GM19467 (cell line): ENCODE measurements around the gene ZBTB32.
"Not testable (repeated sequence)": the region's sequence is repeated elsewhere in the genome, so short reads cannot be mapped to it uniquely, and the experiment has no call there.

Experiments used
- ATAC-seq: cut with Tn5 transposase; IDR thresholded peaks from one replicate; pipeline ENCODE4 v1.9.1; 2021; ENCODE audit warnings: mild to moderate bottlenecking, moderate library complexity; ENCODE audit not compliant: unreplicated experiment

ZBTB32 gene

DNA sequence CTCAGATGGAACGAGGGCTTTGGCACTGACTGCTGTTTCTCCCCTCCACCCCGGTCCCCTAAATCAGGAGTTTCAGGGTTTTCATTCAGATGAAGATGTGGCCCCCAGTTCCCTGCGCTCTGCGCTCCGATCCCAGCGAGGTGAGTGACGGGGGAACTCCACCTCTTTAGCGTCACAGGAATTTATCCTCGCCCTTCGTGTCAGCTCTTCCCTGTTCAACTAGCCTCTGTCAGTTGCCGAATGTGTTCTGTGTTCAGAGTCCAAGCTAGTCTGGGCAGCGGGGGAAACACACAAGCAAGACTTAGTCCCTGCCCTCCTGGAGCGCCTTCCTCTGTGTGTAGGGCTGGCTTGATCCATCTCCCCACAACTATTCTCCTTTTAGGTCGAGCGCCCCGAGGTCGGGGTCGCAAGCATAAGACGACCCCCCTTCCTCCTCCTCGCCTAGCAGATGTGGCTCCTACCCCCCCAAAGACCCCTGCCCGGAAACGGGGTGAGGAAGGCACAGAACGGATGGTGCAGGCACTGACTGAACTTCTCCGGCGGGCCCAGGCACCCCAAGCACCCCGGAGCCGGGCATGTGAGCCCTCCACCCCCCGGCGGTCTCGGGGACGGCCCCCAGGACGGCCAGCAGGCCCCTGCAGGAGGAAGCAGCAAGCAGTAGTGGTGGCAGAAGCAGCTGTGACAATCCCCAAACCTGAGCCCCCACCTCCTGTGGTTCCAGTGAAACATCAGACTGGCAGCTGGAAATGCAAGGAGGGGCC lies 15.2 kb downstream of the ZBTB32 start:
- no peak for ATAC-seq

- no peak for ATAC-seq
Measured at GRCh38 chr19:35720163-35720524, 15.8 kb downstream of the ZBTB32 start.

- ATAC-seq: no peak
Measured at GRCh38 chr19:35720648-35721047, 16.3 kb downstream of the ZBTB32 start.

DNA sequence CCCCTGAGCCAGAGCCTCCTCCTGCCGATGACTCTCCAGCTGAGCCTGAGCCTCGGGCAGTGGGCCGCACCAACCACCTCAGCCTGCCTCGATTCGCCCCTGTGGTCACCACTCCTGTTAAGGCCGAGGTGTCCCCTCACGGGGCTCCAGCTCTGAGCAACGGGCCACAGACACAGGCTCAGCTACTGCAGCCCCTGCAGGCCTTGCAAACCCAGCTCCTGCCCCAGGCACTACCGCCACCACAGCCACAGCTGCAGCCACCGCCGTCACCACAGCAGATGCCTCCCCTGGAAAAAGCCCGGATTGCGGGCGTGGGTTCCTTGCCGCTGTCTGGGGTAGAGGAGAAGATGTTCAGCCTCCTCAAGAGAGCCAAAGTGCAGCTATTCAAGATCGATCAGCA lies 17.0 kb downstream of the ZBTB32 start:
- ATAC-seq: no peak

GRCh38 chr19:35722461-35722860 lies 18.1 kb downstream of the ZBTB32 start:
- no peak for ATAC-seq

DNA sequence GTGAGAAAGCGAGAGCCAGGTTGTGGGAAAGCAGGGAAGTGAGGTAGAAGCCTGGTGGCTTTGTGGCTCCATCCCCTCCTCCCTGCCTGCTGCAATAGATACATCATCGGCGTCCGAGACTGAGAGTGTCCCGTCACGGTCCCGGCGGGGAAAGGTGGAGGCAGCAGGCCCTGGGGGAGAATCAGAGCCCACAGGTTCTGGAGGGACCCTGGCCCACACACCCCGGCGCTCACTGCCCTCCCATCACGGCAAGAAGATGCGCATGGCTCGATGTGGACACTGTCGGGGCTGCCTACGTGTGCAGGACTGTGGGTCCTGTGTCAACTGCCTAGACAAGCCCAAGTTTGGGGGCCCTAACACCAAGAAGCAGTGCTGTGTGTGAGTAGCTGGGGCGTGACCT lies 18.5 kb downstream of the ZBTB32 start:
- ATAC-seq: no peak

DNA sequence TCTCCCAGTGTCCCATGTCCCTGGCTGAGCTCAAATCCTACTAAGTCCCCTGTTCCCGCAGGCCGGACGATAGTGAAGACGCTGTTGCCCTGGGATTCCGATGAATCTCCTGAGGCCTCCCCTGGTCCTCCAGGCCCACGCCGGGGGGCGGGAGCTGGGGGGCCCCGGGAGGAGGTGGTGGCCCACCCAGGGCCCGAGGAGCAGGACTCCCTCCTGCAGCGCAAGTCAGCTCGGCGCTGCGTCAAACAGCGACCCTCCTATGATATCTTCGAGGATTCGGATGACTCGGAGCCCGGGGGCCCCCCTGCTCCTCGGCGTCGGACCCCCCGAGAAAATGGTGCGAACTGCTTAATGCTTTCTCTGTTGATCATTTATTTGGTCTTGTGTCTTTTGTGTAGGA lies 19.3 kb downstream of the ZBTB32 start:
- ATAC-seq: no peak

DNA sequence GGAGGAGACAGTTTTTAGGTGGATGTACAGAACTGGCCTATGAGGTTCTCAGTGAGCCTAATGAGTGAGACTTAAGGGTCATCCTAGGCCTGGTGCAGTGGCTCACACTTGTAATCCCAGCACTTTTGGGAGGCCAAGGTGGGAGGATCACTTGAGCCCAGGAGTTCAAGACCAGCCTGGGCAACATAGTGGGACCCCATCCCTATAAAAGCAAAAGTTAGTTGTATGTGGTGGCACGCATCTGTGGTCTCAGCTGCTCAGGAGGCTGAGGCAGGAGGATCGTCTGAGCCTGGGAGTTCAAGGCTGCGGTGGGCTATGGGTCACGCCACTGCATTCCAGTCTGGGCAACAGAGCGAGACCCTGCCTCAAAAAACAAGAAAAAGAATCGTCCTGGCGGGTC lies 19.8 kb downstream of the ZBTB32 start:
- ATAC-seq: not testable (repeated sequence)

- no peak for ATAC-seq
Measured at GRCh38 chr19:35724560-35724959, 20.2 kb downstream of the ZBTB32 start.

DNA sequence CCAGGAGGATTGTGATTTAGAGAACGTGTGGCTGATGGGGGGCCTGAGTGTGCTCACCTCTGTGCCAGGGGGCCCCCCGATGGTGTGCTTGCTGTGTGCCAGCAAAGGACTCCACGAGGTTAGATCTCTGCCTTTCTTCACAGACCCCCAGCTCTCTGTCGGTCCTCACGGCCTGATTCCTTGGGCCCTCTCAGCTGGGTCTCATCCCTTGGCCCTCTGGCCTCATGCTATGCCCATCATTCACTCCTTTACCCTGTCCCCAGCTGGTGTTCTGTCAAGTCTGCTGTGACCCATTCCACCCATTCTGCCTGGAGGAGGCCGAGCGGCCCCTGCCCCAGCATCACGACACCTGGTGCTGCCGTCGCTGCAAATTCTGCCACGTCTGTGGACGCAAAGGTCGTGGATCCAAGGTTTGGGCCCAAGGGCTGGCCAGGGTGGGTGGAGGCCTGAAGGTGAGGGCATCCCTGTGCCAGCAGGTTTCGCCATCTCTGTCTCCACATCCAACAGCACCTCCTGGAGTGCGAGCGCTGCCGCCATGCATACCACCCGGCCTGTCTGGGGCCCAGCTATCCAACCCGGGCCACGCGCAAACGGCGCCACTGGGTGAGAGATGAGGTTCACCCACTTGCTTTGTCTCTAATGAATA lies 21.0 kb downstream of the ZBTB32 start:
- no peak for ATAC-seq

DNA sequence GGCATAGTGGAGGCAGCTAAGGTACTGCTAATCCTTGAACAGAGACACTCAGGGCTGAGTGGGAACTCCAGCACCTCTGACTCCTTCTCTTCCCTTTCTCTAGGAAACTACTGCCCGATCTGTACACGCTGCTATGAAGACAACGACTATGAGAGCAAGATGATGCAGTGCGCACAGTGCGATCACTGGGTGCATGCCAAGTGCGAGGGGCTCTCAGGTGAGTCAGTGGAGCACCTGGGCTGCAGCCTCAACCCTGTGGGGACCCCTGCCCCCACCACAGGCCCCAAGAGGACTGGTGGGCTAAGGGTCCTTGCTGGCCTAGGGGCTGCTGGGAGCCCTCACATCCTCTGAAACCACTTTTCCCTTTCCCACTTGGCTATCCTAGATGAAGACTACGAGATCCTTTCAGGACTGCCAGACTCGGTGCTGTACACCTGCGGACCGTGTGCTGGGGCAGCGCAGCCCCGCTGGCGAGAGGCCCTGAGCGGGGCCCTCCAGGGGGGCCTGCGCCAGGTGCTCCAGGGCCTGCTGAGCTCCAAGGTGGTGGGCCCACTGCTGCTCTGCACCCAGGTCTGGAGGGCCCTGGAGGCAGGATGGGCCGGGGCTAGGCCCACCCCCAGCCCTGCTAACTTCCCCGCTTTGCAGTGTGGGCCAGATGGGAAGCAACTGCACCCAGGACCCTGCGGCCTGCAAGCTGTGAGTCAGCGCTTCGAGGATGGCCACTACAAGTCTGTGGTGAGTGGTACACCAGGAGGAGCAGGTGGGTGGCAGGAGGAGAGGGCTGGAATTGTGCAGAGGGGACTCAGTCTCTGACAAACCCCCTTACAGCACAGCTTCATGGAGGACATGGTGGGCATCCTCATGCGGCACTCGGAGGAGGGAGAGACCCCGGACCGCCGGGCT lies 22.9 kb downstream of the ZBTB32 start:
- no peak for ATAC-seq

GRCh38 chr19:35727956-35728706 lies 23.8 kb downstream of the ZBTB32 start:
- ATAC-seq: no peak

- no peak for ATAC-seq
Measured at GRCh38 chr19:35729021-35729420, 24.7 kb downstream of the ZBTB32 start.

DNA sequence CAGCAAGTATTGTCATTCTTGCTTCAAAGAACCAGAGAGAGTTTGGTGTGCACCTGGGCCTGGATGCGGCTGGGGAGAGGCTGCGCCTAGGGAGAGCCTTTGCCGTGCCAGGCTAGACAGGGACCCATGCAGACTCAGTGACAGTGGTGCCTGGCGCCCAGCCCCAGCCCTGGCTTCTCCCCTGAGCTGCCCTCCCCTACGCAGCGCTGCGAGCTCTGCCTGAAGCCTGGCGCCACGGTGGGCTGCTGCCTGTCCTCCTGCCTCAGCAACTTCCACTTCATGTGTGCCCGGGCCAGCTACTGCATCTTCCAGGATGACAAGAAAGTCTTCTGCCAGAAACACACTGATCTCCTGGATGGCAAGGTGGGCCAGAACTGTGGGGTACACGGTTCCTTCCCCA lies 25.4 kb downstream of the ZBTB32 start:
- ATAC-seq: no peak

DNA sequence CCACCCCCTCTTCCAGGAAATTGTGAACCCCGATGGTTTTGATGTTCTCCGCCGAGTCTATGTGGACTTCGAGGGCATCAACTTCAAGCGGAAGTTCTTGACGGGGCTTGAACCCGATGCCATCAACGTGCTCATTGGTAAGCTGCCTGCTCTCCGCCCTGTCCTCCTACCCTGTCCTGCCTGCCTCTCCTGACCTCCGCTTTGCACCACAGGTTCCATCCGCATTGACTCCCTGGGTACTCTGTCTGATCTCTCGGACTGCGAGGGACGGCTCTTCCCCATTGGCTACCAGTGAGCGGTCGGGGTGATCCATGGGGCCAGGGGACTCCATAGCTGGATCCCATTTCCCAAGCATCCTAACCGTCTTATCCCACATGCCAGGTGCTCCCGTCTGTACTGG lies 26.0 kb downstream of the ZBTB32 start:
- no peak for ATAC-seq

- no peak for ATAC-seq
Measured at GRCh38 chr19:35731353-35731752, 27.0 kb downstream of the ZBTB32 start.

GRCh38 chr19:35731779-35732405 lies 27.5 kb downstream of the ZBTB32 start:
- ATAC-seq: no peak

DNA sequence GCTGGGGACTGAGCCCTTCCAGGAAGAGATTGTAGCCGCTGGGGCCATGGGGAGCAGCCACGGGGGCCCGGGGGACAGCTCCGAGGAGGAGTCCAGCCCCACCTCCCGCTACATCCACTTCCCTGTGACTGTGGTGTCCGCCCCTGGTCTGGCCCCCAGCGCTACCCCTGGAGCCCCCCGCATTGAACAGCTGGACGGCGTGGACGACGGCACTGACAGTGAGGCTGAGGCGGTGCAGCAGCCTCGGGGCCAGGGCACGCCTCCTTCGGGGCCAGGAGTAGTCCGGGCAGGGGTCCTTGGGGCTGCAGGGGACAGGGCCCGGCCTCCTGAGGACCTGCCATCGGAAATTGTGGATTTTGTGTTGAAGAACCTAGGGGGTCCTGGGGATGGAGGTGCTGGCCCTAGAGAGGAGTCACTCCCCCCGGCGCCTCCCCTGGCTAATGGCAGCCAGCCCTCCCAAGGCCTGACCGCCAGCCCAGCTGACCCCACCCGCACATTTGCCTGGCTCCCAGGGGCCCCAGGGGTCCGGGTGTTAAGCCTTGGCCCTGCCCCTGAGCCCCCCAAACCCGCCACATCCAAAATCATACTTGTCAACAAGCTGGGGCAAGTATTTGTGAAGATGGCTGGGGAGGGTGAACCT lies 28.3 kb downstream of the ZBTB32 start:
- no peak for ATAC-seq

- ATAC-seq: no peak
Measured at GRCh38 chr19:35733180-35734125, 29.1 kb downstream of the ZBTB32 start.
